WERI-Rb-1 (cell line): ENCODE measurements around the gene LRRC72.

ENCODE experiments used
- DNase-seq: peaks from one replicate; pipeline ENCODE4 v3.0.0-alpha.2; 2020
- H3K27ac ChIP-seq: fragments of 250-450 bp; sonication (Bioruptor Pico); 2 replicates; pipeline ENCODE4 v1.5.1; 2020; ENCODE audit warnings: mild to moderate bottlenecking, moderate library complexity
- H3K27me3 ChIP-seq: fragments of 250-450 bp; sonication (Bioruptor Pico); 2 replicates; pipeline ENCODE4 v1.5.1; 2021; ENCODE audit warnings: mild to moderate bottlenecking, low read depth, moderate library complexity; ENCODE audit not compliant: insufficient read depth, severe bottlenecking
- H3K36me3 ChIP-seq: fragments of 250-450 bp; sonication (Bioruptor Pico); 2 replicates; pipeline ENCODE4 v1.5.1; 2020; ENCODE audit warnings: mild to moderate bottlenecking, moderate library complexity
- H3K4me3 ChIP-seq: 2 replicates; pipeline ENCODE4 v1.5.1; 2011; ENCODE audit warnings: low read depth, mild to moderate bottlenecking, control low read depth, low read length
- H3K9me3 ChIP-seq: fragments of 250-450 bp; sonication (Bioruptor Pico); 2 replicates; pipeline ENCODE4 v1.5.1; 2021; ENCODE audit warnings: mild to moderate bottlenecking, moderate library complexity; ENCODE audit not compliant: severe bottlenecking
- CTCF ChIP-seq: IDR thresholded peaks from 2 replicates; pipeline ENCODE4 v1.5.1; 2011; ENCODE audit warnings: low read depth, mild to moderate bottlenecking, control low read depth, inconsistent platforms, low read length

The LRRC72 gene

GRCh38 chr7:16585540-16585939 is 58.9 kb downstream of the LRRC72 start:
- no peak for TF ChIP-seq CTCF
- Histone ChIP-seq H3K9me3 (no peaks in the 10 kb centered on the region), H3K4me3 (no peak overlapping the region), H3K27ac (no peak overlapping the region), H3K27me3 (no peaks in the 10 kb centered on the region), H3K36me3 (no peaks in the 10 kb centered on the region)
- no peak for DNase-seq

DNA sequence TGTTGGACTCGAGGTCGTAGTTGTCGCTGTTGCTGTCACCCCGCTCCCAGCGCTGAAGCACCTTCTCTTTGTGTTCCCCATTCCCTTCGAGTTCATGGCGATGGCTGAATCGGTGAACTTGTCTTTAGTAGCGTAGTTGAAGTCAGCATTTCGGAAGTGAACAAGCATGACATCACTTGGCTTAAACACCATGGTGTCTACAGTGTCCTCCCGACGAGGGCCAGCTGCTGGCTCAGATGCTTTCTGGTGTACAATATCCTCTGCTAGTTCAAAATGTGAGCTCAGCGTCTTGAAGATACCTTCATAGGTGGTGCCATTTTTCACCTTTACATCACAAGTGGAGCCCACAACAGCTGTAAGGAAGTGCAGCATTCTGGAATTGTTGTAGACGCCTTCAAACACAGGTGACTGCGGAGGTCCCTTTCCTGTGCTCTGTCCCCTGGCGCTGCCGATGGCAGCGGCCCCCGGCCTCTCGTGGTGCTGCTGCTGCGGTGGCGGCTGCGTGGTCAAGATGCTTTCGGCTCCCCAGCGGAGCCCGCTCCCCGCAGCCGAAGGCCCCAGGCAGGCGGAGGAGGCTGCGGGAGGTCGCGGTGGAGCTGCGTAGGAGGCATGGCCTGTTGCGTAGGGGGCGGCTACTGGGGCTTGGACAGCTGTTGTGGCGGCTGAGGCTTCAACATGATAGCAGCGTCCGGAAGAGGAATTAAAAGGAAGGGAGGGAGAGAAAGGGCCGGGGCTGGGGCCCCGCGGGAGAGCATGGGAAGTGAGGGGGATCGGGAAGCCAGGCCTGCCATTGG is 59.7 kb downstream of the LRRC72 start:
- Histone ChIP-seq H3K27ac (no peak overlapping the region), H3K36me3 (no peaks in the 10 kb centered on the region), H3K27me3 (no peaks in the 10 kb centered on the region), H3K9me3 (no peaks in the 10 kb centered on the region), H3K4me3 (no peak overlapping the region)
- no peak for TF ChIP-seq CTCF
- no peak for DNase-seq

DNA sequence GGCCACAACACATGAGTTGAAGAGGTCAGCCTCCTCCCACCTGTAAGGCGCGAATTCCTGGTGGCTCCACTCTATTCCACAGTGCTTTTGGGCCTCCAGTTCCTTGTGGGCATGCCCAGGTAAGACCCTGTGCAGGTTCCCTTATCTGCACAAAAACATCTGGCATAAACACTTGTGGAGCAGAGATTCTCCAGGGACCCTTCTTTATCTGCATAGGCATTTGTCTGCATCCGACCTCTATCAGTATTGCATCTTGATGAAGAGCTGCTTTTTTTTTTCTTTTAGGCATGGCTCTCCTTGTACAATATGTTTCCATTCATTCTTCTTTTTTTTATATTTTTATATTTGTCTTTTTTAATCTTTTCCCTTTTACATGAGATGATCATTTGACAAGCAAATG is 60.5 kb downstream of the LRRC72 start:
- Histone ChIP-seq H3K36me3 (no peaks in the 10 kb centered on the region), H3K9me3 (no peaks in the 10 kb centered on the region), H3K4me3 (no peak overlapping the region; the same call in 1 of the 2 replicates), H3K27me3 (no peaks in the 10 kb centered on the region), H3K27ac (no peak overlapping the region)
- DNase-seq: no peak
- no peak for TF ChIP-seq CTCF

- no peak overlapping the region for H3K27ac ChIP-seq
- H3K36me3 ChIP-seq: no peaks in the 10 kb centered on the region
- peak; percentile 56 for DNase-seq
- H3K9me3 ChIP-seq: no peaks in the 10 kb centered on the region
- no peaks in the 10 kb centered on the region for H3K27me3 ChIP-seq
- TF ChIP-seq CTCF: no peak
- peak overlapping the region; percentile 20; the same call in 1 of the 2 replicates for H3K4me3 ChIP-seq
Measured at GRCh38 chr7:16587790-16588189, 61.2 kb downstream of the LRRC72 start.

GRCh38 chr7:16589881-16590280 is 63.3 kb downstream of the LRRC72 start:
- no peak for DNase-seq
- H3K27ac ChIP-seq: no peak overlapping the region
- H3K27me3 ChIP-seq: no peaks in the 10 kb centered on the region
- H3K4me3 ChIP-seq: no peak overlapping the region
- H3K9me3 ChIP-seq: no peaks in the 10 kb centered on the region
- no peaks in the 10 kb centered on the region for H3K36me3 ChIP-seq
- no peak for TF ChIP-seq CTCF

DNA sequence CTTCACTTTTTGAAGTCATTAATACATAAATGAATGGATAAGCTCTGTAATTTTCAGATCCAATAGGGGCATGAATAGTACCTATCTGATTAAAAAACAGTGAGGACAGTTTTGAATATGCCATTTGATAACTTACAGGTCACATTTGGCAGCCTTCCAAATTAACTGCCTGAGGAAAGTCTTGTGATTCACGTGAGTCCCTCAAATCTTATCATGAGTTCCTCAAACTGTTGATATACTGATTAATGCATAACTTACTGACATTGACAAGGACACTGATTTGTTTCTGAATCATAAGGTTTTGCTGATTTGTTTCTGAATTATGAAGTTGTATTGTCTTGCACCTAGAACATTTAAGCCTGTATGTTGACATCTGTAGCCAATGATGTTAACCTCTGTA is 63.8 kb downstream of the LRRC72 start:
- Histone ChIP-seq H3K4me3 (no peak overlapping the region), H3K36me3 (no peaks in the 10 kb centered on the region), H3K27ac (no peak overlapping the region), H3K9me3 (no peaks in the 10 kb centered on the region), H3K27me3 (no peaks in the 10 kb centered on the region)
- DNase-seq: no peak
- TF ChIP-seq CTCF: no peak
